SK-N-MC (cell line): ENCODE results near the gene HEMK1.

Experiments used
- DNase-seq: peaks from one replicate; pipeline ENCODE4 v3.0.0-alpha.2; 2011; ENCODE audit warnings: low read depth, low spot score
- H3K27ac ChIP-seq: fragments of 200-600 bp; sonication (generic); 2 replicates; pipeline ENCODE4 v1.5.1; 2016; ENCODE audit warnings: mixed run types
- H3K36me3 ChIP-seq: fragments of 200-600 bp; sonication (generic); 2 replicates; pipeline ENCODE4 v1.6.1; 2017; ENCODE audit warnings: antibody characterized with exemption, low read length, mixed read lengths; ENCODE audit not compliant: insufficient read depth
- H3K4me3 ChIP-seq: fragments of 200-600 bp; sonication (generic); 2 replicates; pipeline ENCODE4 v1.5.1; 2016
- H3K9ac ChIP-seq: fragments of 200-600 bp; sonication (generic); 2 replicates; pipeline ENCODE4 v1.8.0; 2017; ENCODE audit warnings: mixed run types, mixed read lengths; ENCODE audit not compliant: insufficient read length
- H3K9me3 ChIP-seq: fragments of 200-600 bp; sonication (generic); 2 replicates; pipeline ENCODE4 v1.6.1; 2017; ENCODE audit warnings: low read depth, mild to moderate bottlenecking, antibody characterized with exemption, low read length, moderate library complexity, mixed read lengths
- EZH2 ChIP-seq: fragments of 200-600 bp; sonication (generic); IDR thresholded peaks from one replicate; pipeline ENCODE4 v1.6.1; 2017; ENCODE audit warnings: antibody characterized with exemption
- FOXP2 ChIP-seq: optimal IDR thresholded peaks from 2 replicates; pipeline ENCODE3; 2011; ENCODE audit warnings: mild to moderate bottlenecking, moderate library complexity; ENCODE audit not compliant: insufficient read depth; ENCODE audit errors: extremely low read length, control extremely low read depth
- POLR2AphosphoS5 ChIP-seq: IDR thresholded peaks from 2 replicates; pipeline ENCODE4 v1.6.1; 2012; ENCODE audit warnings: mild to moderate bottlenecking, low read depth, low read length, borderline replicate concordance

Gene HEMK1

GRCh38 chr3:50639055-50639494 is 69.8 kb downstream of the HEMK1 start:
- TF ChIP-seq POLR2AphosphoS5 = no peak
- no peak for TF ChIP-seq FOXP2
- TF ChIP-seq EZH2 = no peak
- Histone ChIP-seq H3K9ac (no peak overlapping the region), H3K9me3 (no peaks in the 10 kb centered on the region), H3K27ac (no peak overlapping the region), H3K4me3 (no peak overlapping the region), H3K36me3 (no peaks in the 10 kb centered on the region)
- no peak for DNase-seq

- H3K9ac ChIP-seq = no peak overlapping the region
- H3K9me3 ChIP-seq = no peaks in the 10 kb centered on the region
- no peaks in the 10 kb centered on the region for H3K36me3 ChIP-seq
- no peak overlapping the region for H3K4me3 ChIP-seq
- H3K27ac ChIP-seq = no peak overlapping the region
- TF ChIP-seq POLR2AphosphoS5 = no peak
- TF ChIP-seq EZH2 = no peak
- no peak for TF ChIP-seq FOXP2
- no peak for DNase-seq
Measured at GRCh38 chr3:50642382-50642781, 73.1 kb downstream of the HEMK1 start.

GRCh38 chr3:50644561-50644960 is 75.2 kb downstream of the HEMK1 start:
- H3K9ac ChIP-seq = no peak overlapping the region
- TF ChIP-seq EZH2 (no peak), FOXP2 (no peak), POLR2AphosphoS5 (no peak)
- no peaks in the 10 kb centered on the region for H3K36me3 ChIP-seq
- no peaks in the 10 kb centered on the region for H3K9me3 ChIP-seq
- H3K4me3 ChIP-seq = no peak overlapping the region
- H3K27ac ChIP-seq = no peak overlapping the region
- DNase-seq = no peak

GRCh38 chr3:50645378-50645777 is 76.1 kb downstream of the HEMK1 start:
- Histone ChIP-seq H3K4me3 (no peak overlapping the region), H3K27ac (no peak overlapping the region), H3K9me3 (no peaks in the 10 kb centered on the region), H3K9ac (no peak overlapping the region), H3K36me3 (no peaks in the 10 kb centered on the region)
- no peak for TF ChIP-seq POLR2AphosphoS5
- no peak for TF ChIP-seq FOXP2
- TF ChIP-seq EZH2 = no peak
- no peak for DNase-seq
